ENCODE data around the gene NID1.

The NID1 gene

GRCh38 chr1:236033336-236033735, 31.6 kb downstream of the NID1 start:
- TF ChIP-seq CTCF (IDR thresholded peaks at IDR 0.05; ENCODE audit: low read depth, low read length): no peak
- no peak for DNase-seq (ENCODE audit: extremely low read depth, low read depth)

DNA sequence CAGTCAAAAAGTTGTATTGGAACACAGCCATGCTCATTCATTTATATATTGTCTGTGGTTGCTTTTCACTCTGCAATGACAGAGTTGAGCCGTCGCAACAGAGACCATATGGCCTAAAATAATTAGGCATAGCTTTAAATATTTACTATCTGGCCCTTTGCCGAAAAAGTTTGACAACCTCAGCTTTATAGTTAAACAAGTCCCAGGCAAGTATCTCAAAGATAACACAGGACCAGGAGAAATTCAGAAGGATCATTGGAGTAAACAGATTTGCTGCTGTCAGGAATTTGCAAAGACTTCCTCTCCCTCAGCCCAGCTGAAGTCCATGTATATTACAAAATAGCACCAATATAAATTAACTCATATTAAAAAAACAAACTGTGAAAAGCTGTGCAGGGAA, 34.4 kb downstream of the NID1 start:
- no peak for TF ChIP-seq CTCF (IDR thresholded peaks at IDR 0.05; ENCODE audit: low read depth, low read length)
- no peak for DNase-seq (ENCODE audit: extremely low read depth, low read depth)

DNA sequence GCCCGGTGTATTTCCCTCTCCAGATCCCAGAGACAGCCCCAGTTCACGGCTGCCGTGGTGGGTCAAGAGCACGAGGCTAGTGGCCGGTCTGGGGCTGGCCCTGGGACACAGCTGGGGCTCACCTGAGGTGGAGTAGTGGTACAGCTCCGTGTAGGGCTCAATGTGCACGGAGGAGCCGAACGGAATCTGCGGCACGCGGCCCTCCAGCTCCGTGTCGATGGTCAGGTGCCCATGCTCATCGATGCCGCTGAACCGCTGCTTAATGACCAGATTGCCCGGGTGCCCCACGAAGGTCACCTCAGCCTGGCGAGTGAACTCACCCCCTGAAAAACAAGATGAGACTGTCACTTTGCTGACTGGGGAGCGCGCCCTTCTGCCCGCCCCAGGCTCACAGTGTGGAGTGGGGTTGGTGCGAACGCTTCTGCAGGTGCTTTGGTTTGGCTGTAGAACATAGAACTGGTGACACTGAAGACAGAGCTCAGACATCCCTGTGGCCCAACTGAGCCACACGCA, 35.4 kb downstream of the NID1 start:
- DNase-seq (ENCODE audit: extremely low read depth, low read depth): no peak
- TF ChIP-seq CTCF (IDR thresholded peaks at IDR 0.05; ENCODE audit: low read depth, low read length): no peak

DNA sequence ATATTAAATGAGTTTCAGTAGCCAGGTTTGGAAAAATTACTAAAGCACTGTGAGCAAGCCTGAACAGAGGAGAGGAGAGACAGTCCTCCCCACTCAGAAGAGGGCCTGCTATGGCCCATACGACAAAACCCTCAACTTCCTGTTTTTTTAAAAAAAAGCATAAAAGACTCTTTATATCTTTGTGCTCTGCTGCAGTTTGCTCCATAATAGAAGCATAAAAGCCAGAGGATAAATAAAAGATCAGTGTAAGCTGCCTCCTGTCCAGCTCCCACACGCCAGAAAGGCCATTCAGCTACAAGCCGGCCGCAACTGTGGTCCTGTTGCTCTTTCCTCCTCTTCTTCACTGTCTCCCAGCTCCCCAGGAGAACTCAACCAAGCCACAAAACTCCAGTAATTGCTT, 37.8 kb downstream of the NID1 start:
- TF ChIP-seq CTCF (IDR thresholded peaks at IDR 0.05; ENCODE audit: low read depth, low read length): no peak
- DNase-seq (ENCODE audit: extremely low read depth, low read depth): no peak

DNA sequence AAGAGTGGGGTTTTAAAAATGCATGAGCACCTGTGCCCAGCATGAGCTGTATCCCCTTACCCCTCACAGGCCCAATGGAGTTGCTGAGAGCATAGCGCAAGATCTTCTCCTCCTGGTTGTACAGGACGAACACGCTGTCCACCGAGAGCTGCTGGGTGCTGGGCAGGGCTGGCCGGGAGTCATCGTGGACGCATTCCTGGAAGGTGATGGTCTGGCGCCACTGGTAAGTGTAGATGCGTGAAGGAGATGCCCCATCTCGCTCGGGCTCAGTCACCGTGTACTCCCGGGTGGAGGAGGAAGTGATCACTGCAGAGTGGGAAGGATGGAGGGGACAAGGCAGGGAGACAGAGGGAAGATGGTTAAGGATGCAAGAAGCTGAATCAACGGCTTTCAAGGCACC, 39.1 kb downstream of the NID1 start:
- DNase-seq (ENCODE audit: extremely low read depth, low read depth): no peak
- no peak for TF ChIP-seq CTCF (IDR thresholded peaks at IDR 0.05; ENCODE audit: low read depth, low read length)

- no peak for TF ChIP-seq CTCF (IDR thresholded peaks at IDR 0.05; ENCODE audit: low read depth, low read length)
- DNase-seq (ENCODE audit: extremely low read depth, low read depth): no peak
These were observed 40.2 kb downstream of the NID1 start for GRCh38 chr1:236024641-236025040.

DNA sequence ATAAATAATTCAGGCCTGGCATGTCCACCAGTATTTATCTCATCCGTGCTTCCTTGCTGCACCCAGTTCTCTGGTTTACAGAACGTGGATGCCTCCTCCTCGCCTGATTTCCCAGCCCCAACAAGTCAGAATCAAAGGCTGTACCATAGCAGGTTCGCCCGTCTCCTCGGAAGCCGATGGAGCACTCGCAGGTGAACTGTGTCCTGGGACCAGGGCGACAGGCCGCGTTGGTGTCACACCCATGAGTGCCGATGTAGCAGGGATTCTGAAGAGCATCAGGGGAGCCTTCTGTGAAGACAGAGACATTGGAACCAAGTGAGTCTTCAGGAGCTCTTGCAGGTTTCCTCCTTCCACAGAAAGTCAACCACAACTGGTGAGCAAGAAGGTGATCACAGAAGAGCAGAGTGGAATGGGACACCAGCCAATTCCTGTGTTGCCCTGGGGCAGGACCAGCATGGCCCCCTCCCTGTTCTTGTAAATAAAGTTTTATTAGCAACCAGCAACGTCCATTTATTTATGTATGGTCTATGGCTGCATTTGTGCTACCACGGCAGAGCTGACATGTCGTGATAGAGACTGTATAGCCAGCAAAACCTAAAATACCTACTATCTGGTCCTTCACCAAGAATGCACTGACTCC, 40.8 kb downstream of the NID1 start:
- DNase-seq (ENCODE audit: extremely low read depth, low read depth): no peak
- TF ChIP-seq CTCF (IDR thresholded peaks at IDR 0.05; ENCODE audit: low read depth, low read length): no peak
